ENCODE data around the gene SLC23A3. TPM values are rescaled to one million over a fixed set of nuclear protein-coding genes. Genes with fewer than 3 reads are reported as not detected.
A peak's percentile ranks its signal among the peaks of the same experiment; 100 is the strongest.

Gene SLC23A3
- total RNA-seq, 1 experiment from 2014 or later: 0.59 TPM

DNA sequence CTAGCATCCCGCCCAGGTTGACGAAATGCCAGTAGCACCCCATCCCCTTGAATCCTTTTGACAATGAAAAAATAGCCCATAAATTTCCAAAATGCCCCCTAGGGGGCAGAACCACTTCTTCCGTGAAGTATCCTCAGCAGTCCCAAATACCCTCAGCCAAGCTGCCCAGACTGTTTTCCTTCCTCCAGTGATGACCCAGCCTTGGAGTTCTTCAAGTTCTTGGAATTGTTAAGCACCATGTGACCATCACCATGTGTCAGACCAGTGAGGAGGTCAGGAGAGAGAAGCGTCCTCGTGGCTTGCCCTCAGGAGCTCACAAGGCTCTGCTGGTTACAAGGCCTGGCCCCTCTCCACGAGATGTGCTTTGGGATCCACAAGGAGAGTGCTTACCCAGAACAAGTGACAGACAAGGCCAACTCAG is 1.4 kb upstream of the SLC23A3 start:
- H3K27ac Mint-ChIP-seq: peak overlapping the region; percentile 88
- no peak overlapping the region for H3K4me3 Mint-ChIP-seq
- CTCF ChIA-PET: interaction anchor here (0.8 to 4.0 kb wide), 15 partner anchors 8 to 180 kb away, joined by 3 to 15 read pairs (median 4); partner anchors contain the start of genes GLB1L, STK16 and ZFAND2B
- peaks cover 9% of the 10 kb centered on the region; the same call in 1 of the 2 replicates for H3K4me1 Mint-ChIP-seq
- H3K9me3 Mint-ChIP-seq: no peaks in the 10 kb centered on the region
- ATAC-seq: peak; percentile 74
- H3K27me3 Mint-ChIP-seq (ENCODE audit: low read depth): no peaks in the 10 kb centered on the region
- peaks cover 7% of the 10 kb centered on the region; the same call in 1 of the 2 replicates for H3K36me3 Mint-ChIP-seq
- no peak for TF ChIP-seq NFYB (CRISPR knock-in tag; conservative IDR thresholded peaks at IDR 0.05; ENCODE audit: low read depth)
- TF ChIP-seq, protein P1, sequence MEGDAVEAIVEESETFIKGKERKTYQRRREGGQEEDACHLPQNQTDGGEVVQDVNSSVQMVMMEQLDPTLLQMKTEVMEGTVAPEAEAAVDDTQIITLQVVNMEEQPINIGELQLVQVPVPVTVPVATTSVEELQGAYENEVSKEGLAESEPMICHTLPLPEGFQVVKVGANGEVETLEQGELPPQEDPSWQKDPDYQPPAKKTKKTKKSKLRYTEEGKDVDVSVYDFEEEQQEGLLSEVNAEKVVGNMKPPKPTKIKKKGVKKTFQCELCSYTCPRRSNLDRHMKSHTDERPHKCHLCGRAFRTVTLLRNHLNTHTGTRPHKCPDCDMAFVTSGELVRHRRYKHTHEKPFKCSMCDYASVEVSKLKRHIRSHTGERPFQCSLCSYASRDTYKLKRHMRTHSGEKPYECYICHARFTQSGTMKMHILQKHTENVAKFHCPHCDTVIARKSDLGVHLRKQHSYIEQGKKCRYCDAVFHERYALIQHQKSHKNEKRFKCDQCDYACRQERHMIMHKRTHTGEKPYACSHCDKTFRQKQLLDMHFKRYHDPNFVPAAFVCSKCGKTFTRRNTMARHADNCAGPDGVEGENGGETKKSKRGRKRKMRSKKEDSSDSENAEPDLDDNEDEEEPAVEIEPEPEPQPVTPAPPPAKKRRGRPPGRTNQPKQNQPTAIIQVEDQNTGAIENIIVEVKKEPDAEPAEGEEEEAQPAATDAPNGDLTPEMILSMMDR (IDR thresholded peaks at IDR 0.05): peak; percentile 46; the same call in 1 of the 2 replicates
- DNase-seq (ENCODE audit: low spot score): peak; percentile 23
- POLR2A ChIA-PET: no interaction called here

DNA sequence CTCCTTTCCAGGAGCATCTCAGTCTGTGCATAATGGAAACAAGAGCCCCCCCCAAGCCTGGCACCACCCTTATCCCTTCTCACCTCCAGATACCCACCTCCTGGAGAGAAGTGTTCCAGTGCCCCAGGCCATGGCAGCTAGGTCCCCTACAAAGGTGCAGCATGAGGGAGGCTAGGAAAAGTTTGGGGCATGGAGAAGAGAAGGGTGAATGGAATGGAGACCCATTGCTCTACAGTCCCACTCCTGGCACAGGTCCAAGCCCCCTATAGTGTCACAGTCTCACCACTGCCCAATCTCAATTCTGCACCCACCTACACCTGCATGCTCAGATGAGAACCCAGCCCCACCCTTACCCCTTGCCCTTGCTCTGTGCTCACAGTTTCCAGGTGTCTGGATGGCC is 897 bp downstream of the SLC23A3 start:
- Mint-ChIP-seq H3K4me1 (0 out of 2 replicates have a peak, but pooled peaks cover 3% of the 10 kb centered on the region), H3K27me3 (ENCODE audit: low read depth) (no peaks in the 10 kb centered on the region; the same call in 1 of the 2 replicates), H3K27ac (no peak overlapping the region), H3K4me3 (no peak overlapping the region), H3K9me3 (no peaks in the 10 kb centered on the region), H3K36me3 (no peaks in the 10 kb centered on the region; the same call in 1 of the 2 replicates)
- ChIA-PET POLR2A (no interaction called here), CTCF (interaction anchor here (4.0 kb wide), 1 partner anchor 126 kb away, joined by 15 read pairs; no protein-coding TSS in a partner anchor)
- ATAC-seq (no peak), DNase-seq (ENCODE audit: low spot score) (no peak)
- TF ChIP-seq KAT7 (CRISPR knock-in tag; IDR thresholded peaks at IDR 0.05; ENCODE audit: borderline replicate concordance) (no peak), CREM (CRISPR knock-in tag; IDR thresholded peaks at IDR 0.05) (no peak), MYBL2 (CRISPR knock-in tag; IDR thresholded peaks at IDR 0.05) (no peak)
- TF ChIP-seq, protein P2, sequence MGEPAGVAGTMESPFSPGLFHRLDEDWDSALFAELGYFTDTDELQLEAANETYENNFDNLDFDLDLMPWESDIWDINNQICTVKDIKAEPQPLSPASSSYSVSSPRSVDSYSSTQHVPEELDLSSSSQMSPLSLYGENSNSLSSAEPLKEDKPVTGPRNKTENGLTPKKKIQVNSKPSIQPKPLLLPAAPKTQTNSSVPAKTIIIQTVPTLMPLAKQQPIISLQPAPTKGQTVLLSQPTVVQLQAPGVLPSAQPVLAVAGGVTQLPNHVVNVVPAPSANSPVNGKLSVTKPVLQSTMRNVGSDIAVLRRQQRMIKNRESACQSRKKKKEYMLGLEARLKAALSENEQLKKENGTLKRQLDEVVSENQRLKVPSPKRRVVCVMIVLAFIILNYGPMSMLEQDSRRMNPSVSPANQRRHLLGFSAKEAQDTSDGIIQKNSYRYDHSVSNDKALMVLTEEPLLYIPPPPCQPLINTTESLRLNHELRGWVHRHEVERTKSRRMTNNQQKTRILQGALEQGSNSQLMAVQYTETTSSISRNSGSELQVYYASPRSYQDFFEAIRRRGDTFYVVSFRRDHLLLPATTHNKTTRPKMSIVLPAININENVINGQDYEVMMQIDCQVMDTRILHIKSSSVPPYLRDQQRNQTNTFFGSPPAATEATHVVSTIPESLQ (CRISPR knock-in tag; IDR thresholded peaks at IDR 0.05): no peak
- TF ChIP-seq, protein P3, sequence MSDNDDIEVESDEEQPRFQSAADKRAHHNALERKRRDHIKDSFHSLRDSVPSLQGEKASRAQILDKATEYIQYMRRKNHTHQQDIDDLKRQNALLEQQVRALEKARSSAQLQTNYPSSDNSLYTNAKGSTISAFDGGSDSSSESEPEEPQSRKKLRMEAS (CRISPR knock-in tag; IDR thresholded peaks at IDR 0.05): no peak

DNA sequence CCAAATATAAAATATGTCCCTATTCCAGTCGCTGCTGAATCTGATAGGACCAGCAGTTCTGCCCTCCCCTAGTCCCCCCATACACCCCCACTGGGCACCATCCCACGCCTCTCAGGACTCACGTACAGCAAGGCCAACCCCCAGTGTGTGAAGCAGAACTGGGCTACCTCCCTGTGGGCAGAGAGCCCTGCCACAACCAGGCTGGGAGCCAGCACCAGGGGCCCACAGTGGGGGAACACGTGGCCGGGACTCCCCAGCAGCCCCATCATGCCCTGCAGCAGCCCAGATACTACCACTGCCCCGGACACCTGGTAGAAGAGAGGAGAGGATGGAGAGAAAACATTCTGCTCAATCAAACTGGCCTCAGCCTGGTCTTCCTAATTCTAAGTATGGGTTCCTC is 1.3 kb downstream of the SLC23A3 start:
- TF ChIP-seq, protein P1 (IDR thresholded peaks at IDR 0.05): no peak
- TF ChIP-seq, protein P4, sequence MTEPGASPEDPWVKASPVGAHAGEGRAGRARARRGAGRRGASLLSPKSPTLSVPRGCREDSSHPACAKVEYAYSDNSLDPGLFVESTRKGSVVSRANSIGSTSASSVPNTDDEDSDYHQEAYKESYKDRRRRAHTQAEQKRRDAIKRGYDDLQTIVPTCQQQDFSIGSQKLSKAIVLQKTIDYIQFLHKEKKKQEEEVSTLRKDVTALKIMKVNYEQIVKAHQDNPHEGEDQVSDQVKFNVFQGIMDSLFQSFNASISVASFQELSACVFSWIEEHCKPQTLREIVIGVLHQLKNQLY (CRISPR knock-in tag; IDR thresholded peaks at IDR 0.05): no peak
- no peak for ATAC-seq
- Mint-ChIP-seq H3K27me3 (ENCODE audit: low read depth) (no peaks in the 10 kb centered on the region; the same call in 1 of the 2 replicates), H3K4me1 (0 out of 2 replicates have a peak, but pooled peaks cover 3% of the 10 kb centered on the region), H3K36me3 (no peaks in the 10 kb centered on the region), H3K9me3 (no peaks in the 10 kb centered on the region), H3K27ac (no peak overlapping the region), H3K4me3 (no peak overlapping the region)
- ChIA-PET POLR2A (no interaction called here), CTCF (interaction anchor here (0.6 kb wide), 1 partner anchor 43 kb away, joined by 3 read pairs; no protein-coding TSS in a partner anchor)
- DNase-seq (ENCODE audit: low spot score): no peak

DNA sequence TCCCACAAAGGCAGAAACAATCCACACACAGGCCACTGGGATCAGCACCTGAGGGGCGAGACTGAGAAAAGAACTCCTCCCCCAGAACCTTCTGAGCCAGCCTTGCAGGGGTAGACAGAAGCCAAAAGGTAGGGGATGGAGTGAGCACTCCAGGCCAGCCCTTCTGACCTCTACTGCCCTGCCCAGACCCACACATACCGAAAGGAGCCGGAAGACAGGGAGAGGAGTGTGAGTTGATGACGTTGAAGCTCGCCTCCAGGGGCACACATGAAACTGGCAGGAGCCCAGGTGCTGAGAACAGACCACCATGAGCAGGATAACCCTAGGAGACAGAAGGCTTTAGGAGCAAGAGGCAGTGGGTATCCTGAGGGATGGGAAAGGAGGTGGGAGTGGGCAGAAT is 1.8 kb downstream of the SLC23A3 start:
- no peaks in the 10 kb centered on the region for H3K9me3 Mint-ChIP-seq
- ChIA-PET POLR2A (no interaction called here), CTCF (interaction anchor here (0.6 to 0.7 kb wide), 2 partner anchors 43 to 168 kb away, joined by 3 to 4 read pairs; no protein-coding TSS in a partner anchor)
- TF ChIP-seq SOX15 (CRISPR knock-in tag; IDR thresholded peaks at IDR 0.05) (no peak), ZNF263 (CRISPR knock-in tag; IDR thresholded peaks at IDR 0.05; ENCODE audit: low read depth) (no peak)
- TF ChIP-seq, protein P5, sequence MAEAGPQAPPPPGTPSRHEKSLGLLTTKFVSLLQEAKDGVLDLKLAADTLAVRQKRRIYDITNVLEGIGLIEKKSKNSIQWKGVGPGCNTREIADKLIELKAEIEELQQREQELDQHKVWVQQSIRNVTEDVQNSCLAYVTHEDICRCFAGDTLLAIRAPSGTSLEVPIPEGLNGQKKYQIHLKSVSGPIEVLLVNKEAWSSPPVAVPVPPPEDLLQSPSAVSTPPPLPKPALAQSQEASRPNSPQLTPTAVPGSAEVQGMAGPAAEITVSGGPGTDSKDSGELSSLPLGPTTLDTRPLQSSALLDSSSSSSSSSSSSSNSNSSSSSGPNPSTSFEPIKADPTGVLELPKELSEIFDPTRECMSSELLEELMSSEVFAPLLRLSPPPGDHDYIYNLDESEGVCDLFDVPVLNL (CRISPR knock-in tag; IDR thresholded peaks at IDR 0.05; ENCODE audit: borderline replicate concordance, low read depth): no peak
- 0 out of 2 replicates have a peak, but pooled peaks cover 3% of the 10 kb centered on the region for H3K4me1 Mint-ChIP-seq
- ATAC-seq (no peak; the same call in 1 of the 2 replicates), DNase-seq (ENCODE audit: low spot score) (no peak)
- H3K27me3 Mint-ChIP-seq (ENCODE audit: low read depth): peaks cover 4% of the 10 kb centered on the region
- H3K27ac Mint-ChIP-seq: no peak overlapping the region; the same call in 1 of the 2 replicates
- H3K36me3 Mint-ChIP-seq: no peaks in the 10 kb centered on the region
- no peak overlapping the region for H3K4me3 Mint-ChIP-seq
